ENCODE results near the gene EIF5. TPM values are rescaled to one million over a fixed set of nuclear protein-coding genes. Genes with fewer than 3 reads are reported as not detected.

Gene EIF5
- total RNA-seq, 1 experiment from 2014 or later = 238 TPM

- DNase-seq (ENCODE audit: low read depth, low spot score) (no peak), ATAC-seq (no peak)
- TF ChIP-seq CTCF (IDR thresholded peaks at IDR 0.05) (no peak), SIN3A (IDR thresholded peaks at IDR 0.05; ENCODE audit: borderline replicate concordance, insufficient read depth, low read depth, low read length) (no peak)
- H3K27me3 ChIP-seq (ENCODE audit: control insufficient read depth, insufficient read depth, low read length) = no peaks in the 10 kb centered on the region
- H3K36me3 ChIP-seq (ENCODE audit: control insufficient read depth, insufficient read depth, low read length) = peaks cover 2% of the 10 kb centered on the region; the same call in 1 of the 2 replicates
- POLR2A ChIA-PET = no interaction called here
- H3K4me1 ChIP-seq (ENCODE audit: control insufficient read depth, insufficient read depth, low read length) = peaks cover 3% of the 10 kb centered on the region; the same call in 1 of the 2 replicates
- H3K4me3 ChIP-seq (ENCODE audit: low read depth in 2 of 2, low read length in 2 of 2) = no peak overlapping the region
- no peak overlapping the region for H3K27ac ChIP-seq (ENCODE audit: low read length)
- H3K9me3 ChIP-seq (ENCODE audit: control insufficient read depth, insufficient read depth, low read depth, low read length) = no peaks in the 10 kb centered on the region
- intact Hi-C loops (cut with micrococcal nuclease; ENCODE audit: unreplicated experiment) (no loop called here), in situ Hi-C loops (cut with HindIII; ENCODE audit: low pct_unique_long_range_greater_than_20kb, low sequenced_read_pairs) (no loop called here)
- no TSS peak for BruUV-seq (replicated peaks)
- CTCF ChIA-PET = interaction anchor here (0.6 kb wide), 1 partner anchor 33 kb away, joined by 4 read pairs; no protein-coding TSS in a partner anchor
Observed at GRCh38 chr14:103380719-103381377, 46.8 kb downstream of the EIF5 start.

- no peak for DNase-seq (ENCODE audit: low read depth, low spot score)
- H3K27me3 ChIP-seq (ENCODE audit: control insufficient read depth, insufficient read depth, low read length) = no peaks in the 10 kb centered on the region
- H3K27ac ChIP-seq (ENCODE audit: low read length) = no peak overlapping the region
- BruUV-seq (replicated peaks) = no TSS peak
- in situ Hi-C loops (cut with HindIII; ENCODE audit: low pct_unique_long_range_greater_than_20kb, low sequenced_read_pairs) = no loop called here
- no peak for TF ChIP-seq REST (IDR thresholded peaks at IDR 0.05; ENCODE audit: insufficient read depth in 1 of 2, low read depth in 2 of 2, low read length in 1 of 2)
- no peak for TF ChIP-seq CTCF (IDR thresholded peaks at IDR 0.05)
- no peak for TF ChIP-seq POLR2AphosphoS5 (IDR thresholded peaks at IDR 0.05; ENCODE audit: low read depth, low read length)
- TF ChIP-seq TCF7L2 (IDR thresholded peaks at IDR 0.05; ENCODE audit: low read depth, low read length) = no peak
- TF ChIP-seq SIN3A (IDR thresholded peaks at IDR 0.05; ENCODE audit: borderline replicate concordance, insufficient read depth, low read depth, low read length) = no peak
- POLR2A ChIA-PET = no interaction called here
- no peaks in the 10 kb centered on the region for H3K9me3 ChIP-seq (ENCODE audit: control insufficient read depth, insufficient read depth, low read depth, low read length)
- intact Hi-C loops (cut with micrococcal nuclease; ENCODE audit: unreplicated experiment) = no loop called here
- CTCF ChIA-PET = no interaction called here
- peaks cover 3% of the 10 kb centered on the region for H3K4me1 ChIP-seq (ENCODE audit: control insufficient read depth, insufficient read depth, low read length)
- no peak for ATAC-seq
- H3K4me3 ChIP-seq (ENCODE audit: low read depth in 2 of 2, low read length in 2 of 2) = no peak overlapping the region
- H3K36me3 ChIP-seq (ENCODE audit: control insufficient read depth, insufficient read depth, low read length) = peaks cover 5% of the 10 kb centered on the region; the same call in 1 of the 2 replicates
Observed at GRCh38 chr14:103382376-103382775, 48.3 kb downstream of the EIF5 start.
